ENCODE data around the gene RBM44.

DNA sequence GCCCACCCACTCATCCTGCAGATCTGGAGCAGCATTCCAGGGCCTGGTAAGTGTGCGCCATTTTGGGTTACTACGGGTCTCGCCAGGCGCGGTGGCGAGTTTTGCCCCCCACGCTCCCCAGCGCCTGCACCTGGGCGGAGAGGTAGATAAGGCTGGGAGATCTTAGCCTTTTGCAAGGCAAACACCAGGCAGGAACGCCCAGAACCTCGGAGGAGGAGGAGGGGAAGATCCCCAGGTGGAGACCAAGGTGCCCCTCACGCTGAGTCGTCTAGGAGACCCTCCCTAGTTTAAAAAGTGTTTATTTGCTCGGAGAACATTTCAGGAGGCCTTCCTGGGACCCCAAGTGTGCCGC is 60.5 kb downstream of the RBM44 start:
- no peak for TF ChIP-seq EZH2 (IDR thresholded peaks at IDR 0.05; ENCODE audit: low read length, missing control alignments)
- TF ChIP-seq, protein P1, sequence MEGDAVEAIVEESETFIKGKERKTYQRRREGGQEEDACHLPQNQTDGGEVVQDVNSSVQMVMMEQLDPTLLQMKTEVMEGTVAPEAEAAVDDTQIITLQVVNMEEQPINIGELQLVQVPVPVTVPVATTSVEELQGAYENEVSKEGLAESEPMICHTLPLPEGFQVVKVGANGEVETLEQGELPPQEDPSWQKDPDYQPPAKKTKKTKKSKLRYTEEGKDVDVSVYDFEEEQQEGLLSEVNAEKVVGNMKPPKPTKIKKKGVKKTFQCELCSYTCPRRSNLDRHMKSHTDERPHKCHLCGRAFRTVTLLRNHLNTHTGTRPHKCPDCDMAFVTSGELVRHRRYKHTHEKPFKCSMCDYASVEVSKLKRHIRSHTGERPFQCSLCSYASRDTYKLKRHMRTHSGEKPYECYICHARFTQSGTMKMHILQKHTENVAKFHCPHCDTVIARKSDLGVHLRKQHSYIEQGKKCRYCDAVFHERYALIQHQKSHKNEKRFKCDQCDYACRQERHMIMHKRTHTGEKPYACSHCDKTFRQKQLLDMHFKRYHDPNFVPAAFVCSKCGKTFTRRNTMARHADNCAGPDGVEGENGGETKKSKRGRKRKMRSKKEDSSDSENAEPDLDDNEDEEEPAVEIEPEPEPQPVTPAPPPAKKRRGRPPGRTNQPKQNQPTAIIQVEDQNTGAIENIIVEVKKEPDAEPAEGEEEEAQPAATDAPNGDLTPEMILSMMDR (conservative IDR thresholded peaks at IDR 0.05 in 1 of 2, IDR thresholded peaks at IDR 0.05 in 1 of 2; ENCODE audit: low read depth in 1 of 2, low read length in 2 of 2), result no peak

All from fibroblast of lung (primary cell).